GM12892 (cell line): ENCODE measurements around the gene BORCS6.
"Not testable (repeated sequence)": the region's sequence is repeated elsewhere in the genome, so short reads cannot be mapped to it uniquely, and the experiment has no call there.

ENCODE experiments used
- DNase-seq: peaks from one replicate; pipeline ENCODE4 v3.0.0; 2011; ENCODE audit not compliant: insufficient read length
- FAIRE-seq: peaks from 2 replicates; lab custom pipeline; 2011; peaks lifted over from hg19 to GRCh38; lab: Jason Lieb, UNC
- POLR2A ChIP-seq: IDR thresholded peaks from 2 replicates; pipeline ENCODE4 v1.6.1; 2011; ENCODE audit warnings: low read depth, low read length, control low read depth
- POLR2AphosphoS5 ChIP-seq: IDR thresholded peaks from 2 replicates; pipeline ENCODE4 v1.6.1; 2011; ENCODE audit warnings: low read depth, low read length, control low read depth
- TAF1 ChIP-seq: IDR thresholded peaks from 2 replicates; pipeline ENCODE4 v1.6.1; 2011; ENCODE audit warnings: low read depth, mild to moderate bottlenecking, control low read depth, low read length, borderline replicate concordance

The BORCS6 gene

DNA sequence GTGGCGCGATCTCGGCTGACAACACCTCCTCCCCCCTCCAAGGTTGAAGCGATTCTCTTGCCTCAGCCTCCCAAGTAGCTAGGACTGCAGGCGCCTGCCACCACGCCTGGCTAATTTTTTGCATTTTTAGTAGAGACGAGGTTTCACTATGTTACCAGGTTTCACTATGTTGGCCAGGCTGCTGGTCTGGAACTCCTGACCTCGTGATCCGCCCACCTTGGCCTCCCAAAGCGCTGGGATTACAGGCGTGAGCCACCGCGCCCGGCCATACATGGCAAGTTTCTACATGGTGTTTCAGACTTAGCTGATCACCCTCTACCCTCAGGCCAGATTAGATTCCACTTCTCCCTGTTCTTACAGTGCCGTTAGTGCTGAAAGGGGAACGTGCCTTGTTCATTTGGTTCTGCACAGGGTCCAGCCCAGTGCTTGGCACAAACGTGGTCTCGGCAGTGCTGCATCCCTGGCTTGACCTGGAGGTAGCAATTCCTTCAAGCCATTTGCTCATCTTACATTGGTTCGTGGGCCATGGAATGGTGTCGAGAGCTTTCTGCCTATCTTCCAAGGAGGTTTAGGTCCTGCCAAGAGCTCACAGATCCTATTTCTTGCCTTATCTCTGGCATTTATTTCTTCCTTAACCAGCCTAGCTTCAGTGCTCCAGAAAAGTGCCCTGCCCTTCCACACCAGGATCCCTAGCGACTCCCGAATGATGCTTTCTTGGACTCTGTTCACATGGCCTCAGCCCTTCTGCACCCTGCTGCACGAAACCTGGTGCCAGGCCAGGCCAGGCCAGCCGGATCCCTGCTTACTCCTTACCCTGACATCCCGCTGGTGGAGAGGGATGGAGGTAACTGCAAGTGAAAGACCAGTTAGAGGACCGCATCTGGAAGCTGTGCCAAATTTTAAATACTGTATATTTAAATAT is 35.2 kb upstream of the BORCS6 start:
- no peak for TF ChIP-seq TAF1
- no peak for TF ChIP-seq POLR2A
- peak; percentile 20; the same call in 1 of the 2 replicates for TF ChIP-seq POLR2AphosphoS5
- no peak for DNase-seq
- no peak for FAIRE-seq

GRCh38 chr17:8223356-8224126 is 33.6 kb upstream of the BORCS6 start:
- FAIRE-seq (peak; percentile 66), DNase-seq (no peak)
- TF ChIP-seq TAF1 (no peak), POLR2A (no peak), POLR2AphosphoS5 (no peak)

- no peak for DNase-seq
- FAIRE-seq = no peak
Observed at GRCh38 chr17:8222630-8223355, 32.8 kb upstream of the BORCS6 start.

GRCh38 chr17:8222380-8222629 is 32.3 kb upstream of the BORCS6 start:
- no peak for DNase-seq
- TF ChIP-seq POLR2AphosphoS5 (no peak), TAF1 (no peak), POLR2A (no peak)
- FAIRE-seq = no peak

More at GRCh38 chr17:8222630-8223355, 32.8 kb upstream of the BORCS6 start:
- TF ChIP-seq POLR2A (peak; percentile 84), POLR2AphosphoS5 (peak; percentile 84), TAF1 (peak; percentile 84)

DNA sequence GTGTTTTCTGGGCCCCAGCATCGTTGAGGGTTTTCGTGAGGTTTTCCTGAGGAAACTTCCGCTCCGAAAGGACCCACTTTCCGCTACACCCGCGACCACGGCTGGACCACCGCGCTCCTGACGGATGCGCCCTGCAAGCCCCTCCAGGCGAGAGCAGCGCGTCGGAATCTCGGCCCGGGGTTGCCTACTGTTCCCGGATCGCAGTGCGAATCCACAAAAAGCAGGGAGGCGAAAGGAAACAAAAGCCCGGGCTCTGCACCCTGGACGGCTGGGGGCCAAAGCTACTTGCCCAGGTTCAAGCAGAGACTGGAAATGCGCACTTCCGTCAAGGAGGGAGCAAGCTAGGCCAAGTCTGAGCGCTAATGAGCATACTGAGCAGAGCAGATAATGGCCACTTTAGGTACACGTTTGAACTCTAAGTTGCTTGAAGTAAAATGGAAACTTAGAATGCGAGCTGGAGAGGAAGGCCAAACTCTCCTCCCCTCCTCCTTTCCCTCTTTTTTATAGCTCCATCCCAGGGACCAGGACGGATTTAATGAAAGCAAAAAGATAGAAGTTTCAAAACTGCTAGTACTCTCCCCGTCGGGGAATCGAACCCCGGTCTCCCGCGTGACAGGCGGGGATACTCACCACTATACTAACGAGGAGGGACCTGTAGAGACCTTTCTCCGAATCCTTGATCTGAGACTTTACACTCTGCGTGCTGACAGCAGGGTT is 31.8 kb upstream of the BORCS6 start:
- no peak for DNase-seq
- TF ChIP-seq POLR2AphosphoS5 (0 out of 2 replicates have a peak, but pooled peaks have one; percentile 36), POLR2A (peak; percentile 33; the same call in 1 of the 2 replicates), TAF1 (no peak)
- FAIRE-seq = peak; percentile 87

DNA sequence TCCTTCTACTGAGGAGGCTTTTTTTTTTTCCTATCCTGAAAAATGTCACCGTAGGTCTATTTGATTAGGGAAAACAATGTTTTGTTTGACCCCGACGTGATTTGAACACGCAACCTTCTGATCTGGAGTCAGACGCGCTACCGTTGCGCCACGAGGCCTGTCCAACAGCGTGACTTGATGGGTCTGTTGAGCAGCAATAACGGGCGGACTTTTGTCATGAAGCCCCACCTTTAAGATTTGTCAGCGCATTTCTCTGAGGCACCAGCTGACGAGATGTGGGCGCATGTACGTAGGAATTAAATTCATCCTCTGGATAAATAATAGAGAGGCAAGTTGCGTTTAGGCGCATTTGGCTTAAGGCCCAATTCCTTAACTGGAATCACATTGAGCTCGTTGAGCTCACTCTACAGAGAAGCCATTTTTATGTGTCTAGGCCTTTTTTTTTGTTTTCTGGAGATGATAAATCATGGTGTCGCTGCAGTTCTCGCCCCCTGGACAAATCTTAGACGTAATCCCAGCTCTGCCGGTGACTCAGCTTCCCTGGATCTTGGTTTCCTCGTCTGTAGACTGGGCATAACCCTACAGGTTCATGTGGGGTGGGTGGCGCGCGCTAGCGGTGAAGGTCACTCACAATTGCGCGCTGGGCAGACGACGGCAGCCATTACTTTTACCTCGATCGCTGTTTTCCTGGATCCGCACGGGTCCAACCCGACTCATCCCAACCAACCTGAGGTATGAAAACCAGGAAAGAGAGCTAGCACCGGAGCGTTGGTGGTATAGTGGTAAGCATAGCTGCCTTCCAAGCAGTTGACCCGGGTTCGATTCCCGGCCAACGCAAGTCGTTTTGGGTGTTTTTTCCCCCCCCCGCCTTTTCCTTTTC is 31.0 kb upstream of the BORCS6 start:
- TF ChIP-seq POLR2AphosphoS5 (no peak), TAF1 (no peak), POLR2A (no peak)
- DNase-seq (no peak), FAIRE-seq (peak; percentile 69)

- FAIRE-seq, DNase-seq: not testable (repeated sequence)
Observed at GRCh38 chr17:8214000-8214399, 24.0 kb upstream of the BORCS6 start.

DNA sequence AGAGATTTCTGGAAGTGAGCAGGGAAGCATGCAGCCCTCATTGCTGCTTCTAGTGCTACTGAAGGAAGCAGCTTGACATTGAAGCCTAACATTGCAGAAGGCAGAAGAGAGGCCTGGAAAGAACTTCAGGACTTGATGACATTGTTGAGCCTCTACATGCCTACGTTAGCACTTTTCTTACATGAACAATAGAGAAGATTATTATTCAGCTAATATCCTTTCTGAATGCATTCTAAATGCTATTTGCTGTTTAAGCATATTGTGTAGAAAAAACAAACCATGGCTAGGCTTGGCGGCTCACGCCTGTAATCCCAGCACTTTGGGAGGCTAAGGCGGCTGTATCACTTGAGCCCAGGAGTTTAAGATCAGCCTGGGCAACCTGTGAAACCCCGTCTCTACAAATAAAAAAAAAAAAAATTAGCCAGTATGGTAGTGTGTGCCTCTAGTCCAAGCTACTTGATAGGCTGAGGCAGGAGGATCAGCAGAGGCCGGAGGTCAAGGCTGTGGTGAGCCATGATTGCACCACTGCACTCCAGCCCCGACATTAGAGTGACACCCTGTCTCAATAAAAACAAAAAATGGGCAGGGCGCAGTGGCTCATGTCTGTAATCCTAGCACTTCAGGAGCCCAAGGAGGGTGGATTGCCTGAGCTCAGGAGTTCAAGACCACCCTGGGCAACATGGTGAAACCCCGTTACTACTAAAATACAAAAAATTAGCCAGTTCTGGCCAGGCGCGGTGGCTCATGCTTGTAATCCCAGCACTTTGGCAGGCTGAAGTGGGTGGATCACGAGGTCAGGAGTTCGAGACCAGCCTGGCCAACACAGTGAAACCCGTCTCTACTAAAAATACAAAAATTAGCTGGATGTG is 22.6 kb upstream of the BORCS6 start:
- no peak for FAIRE-seq
- DNase-seq = no peak
- TF ChIP-seq TAF1 = no peak
- TF ChIP-seq POLR2A = no peak
- TF ChIP-seq POLR2AphosphoS5 = no peak

DNA sequence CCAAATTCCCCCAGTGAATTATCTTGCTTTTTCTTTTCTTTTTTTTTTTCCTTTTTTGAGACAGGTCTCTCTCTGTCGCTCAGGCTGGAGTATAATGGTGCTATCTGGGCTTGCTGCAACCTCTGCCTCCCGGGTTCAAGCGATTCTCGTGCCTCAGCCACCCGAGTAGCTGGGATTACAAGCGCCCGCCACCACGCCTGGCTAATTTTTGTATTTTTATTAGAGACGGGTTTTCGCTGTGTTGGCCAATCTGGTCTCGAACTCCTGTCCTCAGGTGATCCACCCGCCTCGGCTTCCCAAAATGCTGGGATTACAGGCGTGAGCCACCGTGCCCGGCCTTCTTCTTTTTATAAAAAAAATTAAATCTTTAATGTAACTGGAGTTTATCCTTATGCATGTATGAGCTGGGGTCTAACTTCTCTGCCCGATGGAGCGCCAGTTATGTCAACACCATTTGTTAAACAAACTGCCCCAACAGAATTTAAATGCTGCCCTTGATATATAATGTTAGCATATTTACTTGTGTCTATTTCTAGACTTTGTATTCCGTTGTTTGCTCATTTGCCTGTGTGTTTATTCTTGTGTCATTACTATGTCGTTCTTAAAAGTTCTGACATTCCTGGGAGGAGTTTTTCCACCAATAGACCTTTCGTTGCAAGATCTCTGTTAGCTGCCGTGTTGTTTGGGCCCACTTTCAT is 20.9 kb upstream of the BORCS6 start:
- FAIRE-seq = peak; percentile 57
- TF ChIP-seq TAF1 = no peak
- TF ChIP-seq POLR2A = no peak
- no peak for TF ChIP-seq POLR2AphosphoS5
- no peak for DNase-seq
